Esophagus squamous epithelium (tissue), 4 donors: ENCODE results near the gene SOS1.

ENCODE experiments used
- CTCF ChIP-seq, 6 experiments: fragments of 450-650 bp in 4 of 6; fragments of 200-600 bp in 2 of 6; sonication (generic) in 2 of 6; IDR thresholded peaks; one replicate each; pipeline ENCODE4 v1.5.1; 2016 to 2019; ENCODE audit warnings: antibody characterized with exemption in 6 of 6, mild to moderate bottlenecking in 4 of 6, moderate library complexity in 4 of 6
- POLR2A ChIP-seq, 4 donors: fragments of 450-650 bp; IDR thresholded peaks; one replicate each; pipeline ENCODE4 v1.6.1; 2017; ENCODE audit warnings: antibody characterized with exemption in 4 of 4, mild to moderate bottlenecking in 4 of 4, moderate library complexity in 3 of 4

DNA sequence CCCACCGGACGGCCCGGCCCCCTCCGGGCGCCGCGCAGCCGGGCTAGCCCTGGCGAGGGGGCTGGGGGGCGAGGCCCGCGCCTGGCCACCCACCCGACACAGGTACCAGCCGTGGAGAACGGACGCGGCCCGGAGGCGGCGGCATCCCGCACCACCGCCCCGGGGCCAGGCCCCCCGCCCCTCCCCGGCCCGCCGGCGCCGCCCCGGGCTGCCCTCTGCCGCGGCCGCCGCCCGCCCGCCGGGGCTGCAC, 405 bp downstream of the SOS1 start:
- no peak for TF ChIP-seq CTCF (IDR thresholded peaks at IDR 0.05)
- TF ChIP-seq POLR2A (IDR thresholded peaks at IDR 0.05), result no peak
